ENCODE data around the gene NEGR1. TPM values are rescaled to one million over a fixed set of nuclear protein-coding genes. Genes with fewer than 3 reads are reported as not detected.

Gene NEGR1
- total RNA-seq, 1 donor from 2014 or later = 7.6 TPM

- H3K9me3 Mint-ChIP-seq (ENCODE audit: unreplicated experiment) = no peaks in the 10 kb centered on the region
These were observed 868.2 kb downstream of the NEGR1 start for GRCh38 chr1:71414179-71414578.

DNA sequence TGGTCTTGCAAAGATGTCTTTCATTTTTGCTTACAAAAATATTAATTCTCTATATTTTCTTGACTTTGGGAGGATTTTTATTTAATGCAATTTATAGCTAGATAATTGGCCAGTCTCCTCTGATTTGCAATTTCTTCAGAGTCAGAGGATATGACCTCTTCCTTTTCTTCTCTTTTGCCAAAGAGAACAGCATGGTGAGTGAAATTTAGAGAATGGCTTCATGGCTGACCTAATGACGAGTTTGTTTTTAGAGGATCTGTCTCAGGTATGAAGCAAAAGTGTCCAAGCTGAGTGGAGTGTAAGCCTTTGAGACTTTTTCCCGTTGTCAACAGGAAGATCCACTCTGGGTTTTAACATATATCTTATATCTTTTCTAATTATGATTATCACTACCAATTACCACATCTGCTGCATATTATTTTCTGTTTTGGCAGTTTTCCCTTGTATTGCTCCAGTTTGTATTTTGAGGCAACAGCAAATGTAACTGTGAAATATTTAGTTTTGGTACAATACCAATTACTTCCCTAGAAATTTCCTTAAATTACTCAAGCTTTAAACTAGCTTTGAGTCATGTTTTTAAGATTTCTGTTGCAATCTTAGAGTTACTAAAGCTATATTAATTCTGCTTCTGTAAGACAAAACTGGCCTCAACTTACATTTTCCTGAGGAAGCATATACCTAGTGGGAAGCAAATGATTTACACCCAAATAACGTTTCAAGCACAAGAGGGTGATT lies 868.7 kb downstream of the NEGR1 start:
- Mint-ChIP-seq H3K36me3 (ENCODE audit: unreplicated experiment) (no peaks in the 10 kb centered on the region), H3K4me1 (ENCODE audit: unreplicated experiment) (no peaks in the 10 kb centered on the region), H3K4me3 (ENCODE audit: unreplicated experiment) (no peak overlapping the region), H3K9me3 (ENCODE audit: unreplicated experiment) (no peaks in the 10 kb centered on the region), H3K27ac (ENCODE audit: unreplicated experiment) (no peak overlapping the region), H3K27me3 (ENCODE audit: unreplicated experiment) (no peaks in the 10 kb centered on the region)
- TF ChIP-seq, protein P1, sequence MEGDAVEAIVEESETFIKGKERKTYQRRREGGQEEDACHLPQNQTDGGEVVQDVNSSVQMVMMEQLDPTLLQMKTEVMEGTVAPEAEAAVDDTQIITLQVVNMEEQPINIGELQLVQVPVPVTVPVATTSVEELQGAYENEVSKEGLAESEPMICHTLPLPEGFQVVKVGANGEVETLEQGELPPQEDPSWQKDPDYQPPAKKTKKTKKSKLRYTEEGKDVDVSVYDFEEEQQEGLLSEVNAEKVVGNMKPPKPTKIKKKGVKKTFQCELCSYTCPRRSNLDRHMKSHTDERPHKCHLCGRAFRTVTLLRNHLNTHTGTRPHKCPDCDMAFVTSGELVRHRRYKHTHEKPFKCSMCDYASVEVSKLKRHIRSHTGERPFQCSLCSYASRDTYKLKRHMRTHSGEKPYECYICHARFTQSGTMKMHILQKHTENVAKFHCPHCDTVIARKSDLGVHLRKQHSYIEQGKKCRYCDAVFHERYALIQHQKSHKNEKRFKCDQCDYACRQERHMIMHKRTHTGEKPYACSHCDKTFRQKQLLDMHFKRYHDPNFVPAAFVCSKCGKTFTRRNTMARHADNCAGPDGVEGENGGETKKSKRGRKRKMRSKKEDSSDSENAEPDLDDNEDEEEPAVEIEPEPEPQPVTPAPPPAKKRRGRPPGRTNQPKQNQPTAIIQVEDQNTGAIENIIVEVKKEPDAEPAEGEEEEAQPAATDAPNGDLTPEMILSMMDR (IDR thresholded peaks at IDR 0.05) = no peak
- no peak for DNase-seq (ENCODE audit: extremely low spot score, unreplicated experiment)

More at GRCh38 chr1:71414179-71414578, 868.2 kb downstream of the NEGR1 start:
- no peaks in the 10 kb centered on the region for H3K27me3 Mint-ChIP-seq (ENCODE audit: unreplicated experiment)
- no peaks in the 10 kb centered on the region for H3K4me1 Mint-ChIP-seq (ENCODE audit: unreplicated experiment)
- no peak overlapping the region for H3K27ac Mint-ChIP-seq (ENCODE audit: unreplicated experiment)
- DNase-seq (ENCODE audit: extremely low spot score, unreplicated experiment) = no peak
- H3K36me3 Mint-ChIP-seq (ENCODE audit: unreplicated experiment) = no peaks in the 10 kb centered on the region
- TF ChIP-seq, protein P1 (IDR thresholded peaks at IDR 0.05) = no peak
- no peak overlapping the region for H3K4me3 Mint-ChIP-seq (ENCODE audit: unreplicated experiment)

DNA sequence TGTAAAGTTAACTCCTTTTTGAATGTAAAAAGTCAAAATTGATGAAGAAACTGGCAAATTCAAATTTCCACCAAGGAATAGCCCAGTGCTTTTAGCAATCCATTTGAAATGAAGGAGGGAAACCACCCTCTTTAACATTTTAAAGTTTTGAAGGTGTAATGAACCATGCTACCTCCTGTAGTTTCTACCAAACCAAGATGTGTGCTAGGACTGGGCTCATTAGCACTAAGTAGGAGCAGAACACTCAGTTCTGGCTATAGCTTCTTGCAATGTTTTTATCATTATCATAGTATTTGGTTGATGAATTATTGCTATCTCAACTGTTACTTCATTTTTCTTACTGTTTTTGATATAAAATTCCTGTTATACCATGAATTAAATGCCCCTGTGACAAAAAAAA lies 882.3 kb downstream of the NEGR1 start:
- Mint-ChIP-seq H3K4me1 (ENCODE audit: unreplicated experiment) (no peaks in the 10 kb centered on the region), H3K27me3 (ENCODE audit: unreplicated experiment) (no peaks in the 10 kb centered on the region), H3K4me3 (ENCODE audit: unreplicated experiment) (no peak overlapping the region), H3K27ac (ENCODE audit: unreplicated experiment) (no peak overlapping the region), H3K9me3 (ENCODE audit: unreplicated experiment) (no peaks in the 10 kb centered on the region), H3K36me3 (ENCODE audit: unreplicated experiment) (no peaks in the 10 kb centered on the region)
- DNase-seq (ENCODE audit: extremely low spot score, unreplicated experiment) = no peak
- TF ChIP-seq, protein P1 (IDR thresholded peaks at IDR 0.05) = no peak

DNA sequence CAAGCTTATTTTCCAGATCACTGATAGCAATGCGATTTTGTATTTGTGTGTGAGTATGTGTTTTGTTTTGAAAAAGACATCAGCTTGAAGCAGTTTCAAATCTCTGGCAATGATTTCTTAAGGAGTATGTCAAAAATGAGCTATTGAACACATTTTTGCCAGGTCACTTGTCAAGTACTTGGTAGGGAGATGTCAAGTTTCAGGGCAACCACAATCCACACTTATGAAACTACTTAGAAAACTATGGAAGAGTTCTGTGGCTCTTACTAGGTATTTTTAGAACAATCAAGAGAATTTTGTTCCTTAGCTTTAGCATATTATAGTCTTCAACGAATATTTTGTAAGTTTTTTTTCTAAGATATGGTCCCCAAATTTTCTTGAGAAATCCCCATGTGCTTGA lies 882.7 kb downstream of the NEGR1 start:
- Mint-ChIP-seq H3K27me3 (ENCODE audit: unreplicated experiment) (no peaks in the 10 kb centered on the region), H3K4me3 (ENCODE audit: unreplicated experiment) (no peak overlapping the region), H3K9me3 (ENCODE audit: unreplicated experiment) (peaks cover 3% of the 10 kb centered on the region), H3K4me1 (ENCODE audit: unreplicated experiment) (no peaks in the 10 kb centered on the region), H3K27ac (ENCODE audit: unreplicated experiment) (no peak overlapping the region), H3K36me3 (ENCODE audit: unreplicated experiment) (peaks cover 2% of the 10 kb centered on the region)
- DNase-seq (ENCODE audit: extremely low spot score, unreplicated experiment) = no peak
- TF ChIP-seq, protein P1 (IDR thresholded peaks at IDR 0.05) = no peak

GRCh38 chr1:71393301-71393700 lies 889.0 kb downstream of the NEGR1 start:
- no peak overlapping the region for H3K4me3 Mint-ChIP-seq (ENCODE audit: unreplicated experiment)
- H3K9me3 Mint-ChIP-seq (ENCODE audit: unreplicated experiment) = peaks cover 30% of the 10 kb centered on the region
- H3K4me1 Mint-ChIP-seq (ENCODE audit: unreplicated experiment) = no peaks in the 10 kb centered on the region
- peaks cover 2% of the 10 kb centered on the region for H3K36me3 Mint-ChIP-seq (ENCODE audit: unreplicated experiment)
- TF ChIP-seq, protein P1 (IDR thresholded peaks at IDR 0.05) = no peak
- no peaks in the 10 kb centered on the region for H3K27me3 Mint-ChIP-seq (ENCODE audit: unreplicated experiment)
- DNase-seq (ENCODE audit: extremely low spot score, unreplicated experiment) = no peak
- no peak overlapping the region for H3K27ac Mint-ChIP-seq (ENCODE audit: unreplicated experiment)
